Measurements from ENCODE around the gene SLC35F3. TPM values are rescaled to one million over a fixed set of nuclear protein-coding genes. Genes with fewer than 3 reads are reported as not detected.

Gene SLC35F3
- total RNA-seq, 1 donor from 2014 or later: 0.25 TPM

GRCh38 chr1:234169161-234169849 lies 264.8 kb downstream of the SLC35F3 start:
- Mint-ChIP-seq H3K36me3 (no peaks in the 10 kb centered on the region), H3K4me1 (no peaks in the 10 kb centered on the region), H3K27ac (no peak overlapping the region), H3K27me3 (ENCODE audit: low read depth) (peaks cover 30% of the 10 kb centered on the region), H3K4me3 (no peak overlapping the region), H3K9me3 (no peaks in the 10 kb centered on the region)
- DNase-seq (ENCODE audit: low spot score in 2 of 2, unreplicated experiment in 2 of 2): no peak
- TF ChIP-seq CTCF (IDR thresholded peaks at IDR 0.05; ENCODE audit: unreplicated experiment): no peak

DNA sequence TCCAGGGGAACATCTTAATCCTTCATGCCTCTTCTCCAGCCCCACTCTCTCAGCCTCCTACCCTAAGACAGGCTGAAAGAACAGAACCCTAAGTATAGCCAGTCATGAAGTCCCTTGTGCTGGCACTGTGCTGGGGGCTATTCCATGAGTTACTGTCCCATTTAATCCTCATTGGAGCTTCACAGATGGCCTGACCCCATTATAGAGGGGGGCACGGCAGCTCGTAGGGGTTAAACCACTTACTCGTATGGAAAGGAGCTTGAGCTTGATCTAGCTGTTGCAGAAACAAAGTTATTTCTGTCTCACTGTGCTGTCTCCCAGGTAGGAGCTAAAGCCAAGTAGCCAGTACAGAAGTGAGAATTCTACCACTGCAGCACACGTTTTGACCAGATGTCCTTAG lies 265.6 kb downstream of the SLC35F3 start:
- Mint-ChIP-seq H3K4me1 (no peaks in the 10 kb centered on the region), H3K4me3 (no peak overlapping the region), H3K36me3 (no peaks in the 10 kb centered on the region), H3K9me3 (no peaks in the 10 kb centered on the region), H3K27ac (no peak overlapping the region), H3K27me3 (ENCODE audit: low read depth) (peaks cover 31% of the 10 kb centered on the region)
- no peak for TF ChIP-seq CTCF (IDR thresholded peaks at IDR 0.05; ENCODE audit: unreplicated experiment)
- no peak for DNase-seq (ENCODE audit: low spot score in 2 of 2, unreplicated experiment in 2 of 2)

DNA sequence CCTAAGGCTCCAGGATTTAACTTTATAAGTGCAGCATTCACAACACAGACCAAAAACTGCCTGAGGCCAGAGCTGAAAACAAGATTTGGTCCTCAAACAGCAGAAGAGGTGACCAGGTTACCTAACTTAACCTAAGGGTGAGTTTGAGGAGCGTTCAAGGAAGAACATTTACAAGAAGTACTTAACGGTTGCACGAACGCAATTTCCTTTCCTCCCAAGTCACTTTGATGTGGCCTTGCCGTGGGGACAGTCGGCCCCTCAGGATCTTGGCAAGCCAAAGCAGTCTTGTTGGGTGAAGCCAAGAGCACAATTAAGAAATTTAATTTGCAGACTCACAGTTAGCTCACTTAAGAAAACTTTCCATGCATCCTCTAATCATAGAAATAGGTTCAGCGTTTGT lies 266.1 kb downstream of the SLC35F3 start:
- H3K27ac Mint-ChIP-seq: no peak overlapping the region
- no peaks in the 10 kb centered on the region for H3K9me3 Mint-ChIP-seq
- peaks cover 32% of the 10 kb centered on the region for H3K27me3 Mint-ChIP-seq (ENCODE audit: low read depth)
- no peaks in the 10 kb centered on the region for H3K36me3 Mint-ChIP-seq
- DNase-seq (ENCODE audit: low spot score in 2 of 2, unreplicated experiment in 2 of 2): no peak
- no peak overlapping the region for H3K4me3 Mint-ChIP-seq
- TF ChIP-seq CTCF (IDR thresholded peaks at IDR 0.05; ENCODE audit: unreplicated experiment): no peak
- no peaks in the 10 kb centered on the region for H3K4me1 Mint-ChIP-seq

DNA sequence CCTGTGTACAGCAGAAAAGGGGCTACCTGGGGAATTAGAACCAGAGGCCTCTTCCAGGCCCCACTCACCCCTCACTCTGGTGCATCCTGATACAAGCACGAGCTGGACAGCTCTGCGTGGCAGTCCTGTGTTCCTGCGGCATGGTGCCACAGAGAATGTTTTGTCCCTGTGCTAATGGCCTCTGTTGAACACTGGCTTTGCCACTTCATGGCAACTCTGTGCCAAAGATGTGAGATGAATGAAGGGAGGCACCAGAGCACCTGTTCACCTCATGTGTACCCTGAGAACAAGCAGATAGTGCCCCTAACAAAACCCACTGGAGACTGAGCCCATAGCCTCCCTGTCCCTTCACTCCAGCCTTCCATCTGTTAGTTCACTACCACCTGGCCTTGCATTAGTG lies 269.5 kb downstream of the SLC35F3 start:
- Mint-ChIP-seq H3K36me3 (no peaks in the 10 kb centered on the region), H3K4me3 (no peak overlapping the region), H3K27me3 (ENCODE audit: low read depth) (peaks cover 50% of the 10 kb centered on the region), H3K4me1 (no peaks in the 10 kb centered on the region), H3K9me3 (peaks cover 11% of the 10 kb centered on the region), H3K27ac (no peak overlapping the region)
- DNase-seq (ENCODE audit: low spot score in 2 of 2, unreplicated experiment in 2 of 2): no peak
- TF ChIP-seq CTCF (IDR thresholded peaks at IDR 0.05; ENCODE audit: unreplicated experiment): no peak

GRCh38 chr1:234175363-234175762 lies 270.9 kb downstream of the SLC35F3 start:
- no peak overlapping the region for H3K27ac Mint-ChIP-seq
- peaks cover 11% of the 10 kb centered on the region for H3K9me3 Mint-ChIP-seq
- H3K36me3 Mint-ChIP-seq: no peaks in the 10 kb centered on the region
- H3K4me3 Mint-ChIP-seq: no peak overlapping the region
- DNase-seq (ENCODE audit: low spot score in 2 of 2, unreplicated experiment in 2 of 2): no peak
- H3K27me3 Mint-ChIP-seq (ENCODE audit: low read depth): peaks cover 60% of the 10 kb centered on the region
- no peaks in the 10 kb centered on the region for H3K4me1 Mint-ChIP-seq
- no peak for TF ChIP-seq CTCF (IDR thresholded peaks at IDR 0.05; ENCODE audit: unreplicated experiment)
